ENCODE data around the gene SLC34A1. TPM values are rescaled to one million over a fixed set of nuclear protein-coding genes. Genes with fewer than 3 reads are reported as not detected.

The SLC34A1 gene
- total RNA-seq, 4 donors from 2014 or later = not detected

- no peaks in the 10 kb centered on the region for H3K27me3 ChIP-seq
- H3K27ac ChIP-seq (replicated peaks in 1 of 4) = peak overlapping the region in 2 of 4 donors; percentile 43 to 44
- intact Hi-C loops (cut with DNase I) = no loop called here
- H3K36me3 ChIP-seq = peaks cover 19 to 42% (median 33%) of the 10 kb centered on the region in 4 donors
- peak overlapping the region in 1 of 4 donors; percentile 84 for H3K4me3 ChIP-seq
- no peaks in the 10 kb centered on the region for H3K9me3 ChIP-seq
- 85% methylated on average over 9 of the region's 10 CpGs for WGBS
- TF ChIP-seq POLR2AphosphoS5 (IDR thresholded peaks at IDR 0.05) = no peak
- no peak for TF ChIP-seq EP300 (IDR thresholded peaks at IDR 0.05)
- TF ChIP-seq CTCF (IDR thresholded peaks at IDR 0.05) = no peak
- no peak for TF ChIP-seq POLR2A (IDR thresholded peaks at IDR 0.05; ENCODE audit: low read depth)
- no peak for DNase-seq (ENCODE audit: extremely low spot score)
- H3K4me1 ChIP-seq = peaks cover 45 to 67% (median 62%) of the 10 kb centered on the region in 4 donors
These were observed 44.5 kb downstream of the SLC34A1 start for GRCh38 chr5:177428574-177429217.

GRCh38 chr5:177429248-177430040 lies 45.2 kb downstream of the SLC34A1 start:
- Histone ChIP-seq H3K27ac (replicated peaks in 1 of 4) (peak overlapping the region in 1 of 4 donors; percentile 44), H3K27me3 (no peaks in the 10 kb centered on the region), H3K36me3 (peaks cover 26 to 49% (median 41%) of the 10 kb centered on the region in 4 donors), H3K4me3 (no peak overlapping the region), H3K4me1 (peaks cover 45 to 67% (median 62%) of the 10 kb centered on the region in 4 donors), H3K9me3 (no peaks in the 10 kb centered on the region)
- WGBS = 77% methylated on average over 6 of the region's 6 CpGs
- TF ChIP-seq CTCF (IDR thresholded peaks at IDR 0.05) (no peak), POLR2AphosphoS5 (IDR thresholded peaks at IDR 0.05) (peak in 1 of 2 donors; percentile 16), EP300 (IDR thresholded peaks at IDR 0.05) (no peak), POLR2A (IDR thresholded peaks at IDR 0.05; ENCODE audit: low read depth) (no peak)
- intact Hi-C loops (cut with DNase I) = no loop called here
- DNase-seq (ENCODE audit: extremely low spot score) = no peak

GRCh38 chr5:177430140-177430951 lies 46.1 kb downstream of the SLC34A1 start:
- intact Hi-C loops (cut with DNase I) = no loop called here
- Histone ChIP-seq H3K9me3 (no peaks in the 10 kb centered on the region), H3K27ac (replicated peaks in 1 of 4) (no peak overlapping the region), H3K4me3 (no peak overlapping the region), H3K4me1 (peaks cover 43 to 63% (median 60%) of the 10 kb centered on the region in 4 donors), H3K36me3 (peaks cover 35 to 58% (median 50%) of the 10 kb centered on the region in 4 donors), H3K27me3 (no peaks in the 10 kb centered on the region)
- WGBS = 85% methylated on average over 21 of the region's 26 CpGs
- TF ChIP-seq POLR2A (IDR thresholded peaks at IDR 0.05; ENCODE audit: low read depth) = no peak
- no peak for DNase-seq (ENCODE audit: extremely low spot score)

GRCh38 chr5:177430972-177431316 lies 46.7 kb downstream of the SLC34A1 start:
- peaks cover 40 to 59% (median 55%) of the 10 kb centered on the region in 4 donors for H3K4me1 ChIP-seq
- no peak for DNase-seq (ENCODE audit: extremely low spot score)
- peaks cover 39 to 64% (median 56%) of the 10 kb centered on the region in 4 donors for H3K36me3 ChIP-seq
- no peaks in the 10 kb centered on the region for H3K27me3 ChIP-seq
- H3K4me3 ChIP-seq = no peak overlapping the region
- no peak overlapping the region for H3K27ac ChIP-seq (replicated peaks in 1 of 4)
- 88% methylated on average over 4 of the region's 7 CpGs for WGBS
- no peaks in the 10 kb centered on the region for H3K9me3 ChIP-seq
- TF ChIP-seq CTCF (IDR thresholded peaks at IDR 0.05) (no peak), POLR2AphosphoS5 (IDR thresholded peaks at IDR 0.05) (no peak), POLR2A (IDR thresholded peaks at IDR 0.05; ENCODE audit: low read depth) (no peak), EP300 (IDR thresholded peaks at IDR 0.05) (no peak)
- intact Hi-C loops (cut with DNase I) = no loop called here

Measured in esophagus muscularis mucosa (tissue), 4 donors.